Lung (tissue), 12 donors: ENCODE data around the gene ACAD11. TPM values are rescaled to one million over a fixed set of nuclear protein-coding genes. Genes with fewer than 3 reads are reported as not detected.
A peak's percentile ranks its signal among the peaks of the same experiment; 100 is the strongest.
"Not testable (repeated sequence)": the region's sequence is repeated elsewhere in the genome, so short reads cannot be mapped to it uniquely, and the experiment has no call there.

Experiments
- ATAC-seq: fragments of 200-7000 bp; cut with Tn5 transposase; one replicate; pipeline ENCODE4 v1.9.1; 2020; ENCODE audit warnings: moderate number of reproducible peaks; ENCODE audit not compliant: insufficient read depth, low FRiP score
- DNase-seq, 3 donors: peaks; one replicate each; pipeline ENCODE4 v3.0.0-alpha.2; 2013 to 2017
- H3K27ac ChIP-seq, 2 donors: one replicate each; pipeline ENCODE4 v1.5.1; 2013; ENCODE audit warnings: mild to moderate bottlenecking in 2 of 2, moderate library complexity in 2 of 2, control low read depth in 1 of 2, inconsistent platforms in 1 of 2, low read depth in 1 of 2, low read length in 1 of 2
- H3K27me3 ChIP-seq, 3 donors: one replicate each; pipeline ENCODE4 v1.5.1; 2013; ENCODE audit warnings: low read length in 2 of 3; ENCODE audit not compliant: control insufficient read depth in 3 of 3, insufficient read depth in 3 of 3
- H3K36me3 ChIP-seq, 4 donors: one replicate each; pipeline ENCODE4 v1.5.1; 2013; ENCODE audit warnings: low read length in 4 of 4, mild to moderate bottlenecking in 1 of 4, moderate library complexity in 1 of 4; ENCODE audit not compliant: control insufficient read depth in 4 of 4, insufficient read depth in 4 of 4
- H3K4me1 ChIP-seq, 5 donors: one replicate each; pipeline ENCODE4 v1.5.1; 2013; ENCODE audit warnings: low read length in 5 of 5, mild to moderate bottlenecking in 2 of 5, moderate library complexity in 1 of 5; ENCODE audit not compliant: control insufficient read depth in 5 of 5, insufficient read depth in 5 of 5
- H3K4me3 ChIP-seq: one replicate; pipeline ENCODE4 v1.5.1; 2013; ENCODE audit warnings: mild to moderate bottlenecking, control low read depth, moderate library complexity
- H3K9ac ChIP-seq, 2 donors: one replicate each; pipeline ENCODE4 v1.5.1; 2013; ENCODE audit warnings: low read length in 2 of 2, control low read depth in 1 of 2; ENCODE audit not compliant: insufficient read depth in 1 of 2
- H3K9me3 ChIP-seq, 4 donors: one replicate each; pipeline ENCODE4 v1.5.1; 2013; ENCODE audit warnings: low read length in 3 of 4, mild to moderate bottlenecking in 1 of 4, moderate library complexity in 1 of 4; ENCODE audit not compliant: control insufficient read depth in 4 of 4, insufficient read depth in 3 of 4
- WGBS, 2 donors: extraction: QIAGEN DNeasy Blood & Tissue Kit; methylation state at CpG; one replicate each; pipeline ENCODE4 v1.1.7; 2013; 5-methylcytosine and 5-hydroxymethylcytosine counted together
- polyA plus RNA-seq, 2 donors: library from polyadenylated mRNA; stranded (reverse); fragments of 200-250 nt; gene quantifications; one replicate each; pipeline ENCODE4 v1.2.1, GENCODE V29; 2013
- total RNA-seq, 2 donors: library from RNA; depleted of rRNA in 1 of 2; stranded (reverse); fragments of >200 nt in 1 of 2; gene quantifications; one replicate each; pipeline ENCODE4 v1.2.1, GENCODE V29; 2014 to 2021
- TF ChIP-seq, protein P1 (sequence below): IDR thresholded peaks from 2 replicates; pipeline ENCODE4 v1.5.1; 2012; ENCODE audit warnings: mild to moderate bottlenecking; ENCODE audit errors: control extremely low read depth, extremely low read depth
- donor health status: control.
- donor health status: control.
- donor health status: Bipolar disorder and iron deficiency.
- donor health status: healthy.
- donor health status: DM: yes; HTN: yes; CAD: no.

The ACAD11 gene
- total and polyA plus RNA-seq, 4 donors: 6.3 to 34.2 (median 16.0) TPM

DNA sequence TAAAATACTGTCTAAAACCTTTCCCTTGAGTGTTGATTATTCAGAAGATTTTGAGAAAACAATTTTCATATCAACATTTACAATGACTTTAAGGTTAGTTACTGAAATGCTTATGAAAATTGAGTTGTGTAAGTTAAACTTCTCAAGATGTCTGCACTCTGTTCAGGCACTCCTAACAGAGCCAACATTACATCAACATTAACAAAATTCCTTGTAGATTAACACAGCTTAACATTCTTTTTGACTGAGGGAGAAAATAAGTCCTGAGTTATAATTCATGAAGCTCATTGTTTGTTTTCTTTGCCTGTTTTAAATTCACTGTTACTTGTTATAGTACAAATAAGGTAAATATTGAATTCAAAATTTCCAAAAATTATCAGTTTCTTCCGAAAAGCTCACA, 53.5 kb downstream of the ACAD11 start:
- Histone ChIP-seq H3K4me1 (peaks cover 0 to 3% (median 0%) of the 10 kb centered on the region in 5 donors), H3K27ac (no peak overlapping the region), H3K27me3 (no peaks in the 10 kb centered on the region), H3K9ac (no peak overlapping the region), H3K4me3 (no peak overlapping the region), H3K36me3 (peaks cover 0 to 5% (median 3%) of the 10 kb centered on the region in 4 donors), H3K9me3 (no peaks in the 10 kb centered on the region)
- WGBS, 2 donors: 86 to 93% methylated on average over 1 of the region's 1 CpG
- peak in 1 of 3 donors; percentile 7 for DNase-seq
- TF ChIP-seq, protein P1, sequence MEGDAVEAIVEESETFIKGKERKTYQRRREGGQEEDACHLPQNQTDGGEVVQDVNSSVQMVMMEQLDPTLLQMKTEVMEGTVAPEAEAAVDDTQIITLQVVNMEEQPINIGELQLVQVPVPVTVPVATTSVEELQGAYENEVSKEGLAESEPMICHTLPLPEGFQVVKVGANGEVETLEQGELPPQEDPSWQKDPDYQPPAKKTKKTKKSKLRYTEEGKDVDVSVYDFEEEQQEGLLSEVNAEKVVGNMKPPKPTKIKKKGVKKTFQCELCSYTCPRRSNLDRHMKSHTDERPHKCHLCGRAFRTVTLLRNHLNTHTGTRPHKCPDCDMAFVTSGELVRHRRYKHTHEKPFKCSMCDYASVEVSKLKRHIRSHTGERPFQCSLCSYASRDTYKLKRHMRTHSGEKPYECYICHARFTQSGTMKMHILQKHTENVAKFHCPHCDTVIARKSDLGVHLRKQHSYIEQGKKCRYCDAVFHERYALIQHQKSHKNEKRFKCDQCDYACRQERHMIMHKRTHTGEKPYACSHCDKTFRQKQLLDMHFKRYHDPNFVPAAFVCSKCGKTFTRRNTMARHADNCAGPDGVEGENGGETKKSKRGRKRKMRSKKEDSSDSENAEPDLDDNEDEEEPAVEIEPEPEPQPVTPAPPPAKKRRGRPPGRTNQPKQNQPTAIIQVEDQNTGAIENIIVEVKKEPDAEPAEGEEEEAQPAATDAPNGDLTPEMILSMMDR: no peak
- ATAC-seq: no peak

DNA sequence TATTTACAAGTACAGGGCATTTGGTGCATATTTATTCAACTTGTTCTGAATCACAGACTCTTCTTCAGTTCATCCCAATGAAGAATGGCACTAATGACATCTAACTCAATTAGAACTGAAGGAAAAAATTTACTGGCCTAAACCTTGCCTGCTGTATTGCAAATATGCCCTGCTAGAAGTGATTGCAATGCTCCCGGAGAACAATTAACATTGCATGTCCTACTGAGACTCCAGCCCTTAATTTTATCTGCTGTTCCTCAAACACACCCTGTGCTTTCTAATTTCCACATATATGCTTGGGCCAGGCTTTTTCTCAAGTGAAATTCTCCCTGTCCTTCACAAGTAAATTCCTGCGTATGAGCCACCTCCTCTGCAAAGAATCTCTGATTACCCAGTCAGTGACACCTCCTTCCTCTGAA, 54.2 kb downstream of the ACAD11 start:
- no peaks in the 10 kb centered on the region for H3K27me3 ChIP-seq
- peaks cover 0 to 3% (median 0%) of the 10 kb centered on the region in 5 donors for H3K4me1 ChIP-seq
- H3K9ac ChIP-seq: no peak overlapping the region
- H3K9me3 ChIP-seq: no peaks in the 10 kb centered on the region
- WGBS, 2 donors: 75 to 91% methylated on average over 2 of the region's 2 CpGs
- DNase-seq: no peak
- peaks cover 0 to 5% (median 3%) of the 10 kb centered on the region in 4 donors for H3K36me3 ChIP-seq
- TF ChIP-seq, protein P1: no peak
- no peak overlapping the region for H3K27ac ChIP-seq
- peak; percentile 34 for ATAC-seq
- H3K4me3 ChIP-seq: no peak overlapping the region

DNA sequence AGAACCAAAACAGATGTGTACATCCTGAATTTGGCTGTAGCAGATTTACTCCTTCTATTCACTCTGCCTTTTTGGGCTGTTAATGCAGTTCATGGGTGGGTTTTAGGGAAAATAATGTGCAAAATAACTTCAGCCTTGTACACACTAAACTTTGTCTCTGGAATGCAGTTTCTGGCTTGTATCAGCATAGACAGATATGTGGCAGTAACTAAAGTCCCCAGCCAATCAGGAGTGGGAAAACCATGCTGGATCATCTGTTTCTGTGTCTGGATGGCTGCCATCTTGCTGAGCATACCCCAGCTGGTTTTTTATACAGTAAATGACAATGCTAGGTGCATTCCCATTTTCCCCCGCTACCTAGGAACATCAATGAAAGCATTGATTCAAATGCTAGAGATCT, 59.0 kb downstream of the ACAD11 start:
- WGBS, 2 donors: no CpG with 5 or more reads among the region's 1 CpG
- H3K9me3 ChIP-seq: not testable (repeated sequence)

DNA sequence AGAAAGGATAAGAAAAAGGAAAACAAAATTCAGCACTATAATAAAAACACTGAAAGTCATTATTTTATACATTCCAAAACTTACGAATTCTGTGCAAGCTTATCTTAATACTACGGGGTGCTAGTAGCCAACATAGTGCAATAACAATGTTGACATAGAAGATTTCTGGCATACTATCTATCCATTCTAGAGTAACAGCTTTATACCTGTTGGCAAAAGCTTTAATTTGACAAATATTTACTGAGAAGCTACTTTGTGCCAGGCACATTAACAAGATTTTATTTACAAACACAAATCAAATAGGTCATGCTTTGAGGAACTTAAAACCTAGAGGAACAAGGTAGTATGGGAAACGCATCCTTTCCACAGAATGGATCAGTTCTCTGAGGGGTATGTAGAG, 61.4 kb downstream of the ACAD11 start:
- H3K36me3 ChIP-seq: peaks cover 0 to 6% (median 2%) of the 10 kb centered on the region in 4 donors
- DNase-seq (no peak), ATAC-seq (no peak)
- peaks cover 0 to 2% (median 0%) of the 10 kb centered on the region in 5 donors for H3K4me1 ChIP-seq
- no peak overlapping the region for H3K27ac ChIP-seq
- WGBS, 2 donors: 69 to 83% methylated on average over 3 of the region's 3 CpGs
- H3K4me3 ChIP-seq: no peak overlapping the region
- no peaks in the 10 kb centered on the region for H3K27me3 ChIP-seq
- H3K9me3 ChIP-seq: no peaks in the 10 kb centered on the region
- no peak overlapping the region for H3K9ac ChIP-seq
- TF ChIP-seq, protein P1: no peak

More for the DNA sequence above, 59.0 kb downstream of the ACAD11 start:
- not testable (repeated sequence) for H3K9ac ChIP-seq, DNase-seq, H3K36me3 ChIP-seq, H3K27ac ChIP-seq, H3K4me3 ChIP-seq, H3K4me1 ChIP-seq, H3K27me3 ChIP-seq, ATAC-seq
